OCI-LY1 (cell line): ENCODE measurements around the gene CNIH4.

Experiments used
- H2AFZ ChIP-seq: fragments of 200-600 bp; sonication (generic), shearing (Covaris generic); 2 replicates; pipeline ENCODE4 v1.6.0; 2014; ENCODE audit warnings: antibody characterized with exemption, mild to moderate bottlenecking, low read length
- H3F3A ChIP-seq: fragments of 200-600 bp; sonication (generic), shearing (Covaris generic); 2 replicates; pipeline ENCODE4 v1.6.0; 2014; ENCODE audit warnings: mild to moderate bottlenecking, antibody characterized with exemption, low read length, moderate library complexity; ENCODE audit not compliant: insufficient read depth
- H3K27ac ChIP-seq: fragments of 200-600 bp; sonication (generic); 2 replicates; pipeline ENCODE4 v1.5.1; 2014; ENCODE audit warnings: low read length, mixed run types, mild to moderate bottlenecking, low read depth; ENCODE audit not compliant: poor library complexity, severe bottlenecking
- H3K27me3 ChIP-seq: fragments of 200-600 bp; sonication (generic); 2 replicates; pipeline ENCODE4 v1.6.0; 2014; ENCODE audit warnings: antibody characterized with exemption, mild to moderate bottlenecking, low read length, moderate library complexity; ENCODE audit not compliant: insufficient read depth
- H3K36me3 ChIP-seq: fragments of 200-600 bp; sonication (generic); 2 replicates; pipeline ENCODE4 v1.6.1; 2014; ENCODE audit warnings: mild to moderate bottlenecking, antibody characterized with exemption, low read length, moderate library complexity, mixed read lengths; ENCODE audit not compliant: insufficient read depth
- H3K4me1 ChIP-seq: fragments of 200-600 bp; sonication (generic); 2 replicates; pipeline ENCODE4 v1.5.1; 2014; ENCODE audit warnings: mild to moderate bottlenecking, low read length, moderate library complexity; ENCODE audit not compliant: insufficient read depth, severe bottlenecking
- H3K4me2 ChIP-seq: fragments of 200-600 bp; sonication (generic), shearing (Covaris generic); 2 replicates; pipeline ENCODE4 v1.6.1; 2014; ENCODE audit warnings: low read length
- H3K4me3 ChIP-seq: fragments of 200-600 bp; sonication (generic); 2 replicates; pipeline ENCODE4 v1.5.1; 2014; ENCODE audit warnings: low read length, low read depth, mild to moderate bottlenecking, mixed read lengths; ENCODE audit not compliant: poor library complexity, severe bottlenecking
- H3K79me2 ChIP-seq: fragments of 200-600 bp; shearing (Covaris generic); 2 replicates; pipeline ENCODE4 v1.6.1; 2016; ENCODE audit warnings: mixed run types, low read length, mixed read lengths; ENCODE audit not compliant: insufficient read depth
- H3K9ac ChIP-seq: fragments of 200-600 bp; sonication (generic), shearing (Covaris generic); 2 replicates; pipeline ENCODE4 v1.6.1; 2014; ENCODE audit warnings: mild to moderate bottlenecking, low read length, mixed read lengths
- H3K9me2 ChIP-seq: fragments of 200-600 bp; sonication (generic), shearing (Covaris generic); 2 replicates; pipeline ENCODE4 v1.6.1; 2014; ENCODE audit warnings: low read depth, mild to moderate bottlenecking, low read length, mixed read lengths
- H3K9me3 ChIP-seq: fragments of 200-600 bp; shearing (Covaris generic); 2 replicates; pipeline ENCODE4 v1.6.1; 2014; ENCODE audit warnings: low read length, mixed read lengths
- H4K20me1 ChIP-seq: fragments of 200-600 bp; sonication (generic), shearing (Covaris generic); 2 replicates; pipeline ENCODE4 v1.6.0; 2016; ENCODE audit warnings: mild to moderate bottlenecking, low read length; ENCODE audit not compliant: insufficient read depth
- CTCF ChIP-seq: fragments of 200-600 bp; sonication (generic), shearing (Covaris generic); IDR thresholded peaks from 2 replicates; pipeline ENCODE4 v1.5.1; 2017; ENCODE audit warnings: mild to moderate bottlenecking, antibody characterized with exemption, low read length, moderate library complexity, mixed read lengths
- EZH2 ChIP-seq: fragments of 200-600 bp; sonication (generic), shearing (Covaris generic); IDR thresholded peaks from 2 replicates; pipeline ENCODE4 v1.8.0; 2017; ENCODE audit warnings: borderline replicate concordance, mixed run types, mild to moderate bottlenecking, antibody characterized with exemption, low read length, moderate library complexity, mixed read lengths

Gene CNIH4

GRCh38 chr1:224408294-224408590 is 51.6 kb downstream of the CNIH4 start:
- TF ChIP-seq EZH2, result no peak
- TF ChIP-seq CTCF, result no peak
- Histone ChIP-seq H3K9me3 (no peaks in the 10 kb centered on the region), H2AFZ (no peak overlapping the region), H3K4me2 (no peak overlapping the region), H3K36me3 (peaks cover 82% of the 10 kb centered on the region), H3K4me3 (no peak overlapping the region), H4K20me1 (no peaks in the 10 kb centered on the region), H3K9me2 (no peaks in the 10 kb centered on the region), H3K4me1 (no peaks in the 10 kb centered on the region), H3F3A (no peaks in the 10 kb centered on the region), H3K9ac (no peak overlapping the region), H3K27ac (no peak overlapping the region), H3K27me3 (no peaks in the 10 kb centered on the region), H3K79me2 (no peaks in the 10 kb centered on the region)

- Histone ChIP-seq H2AFZ (no peak overlapping the region), H3K4me2 (no peak overlapping the region), H3K27ac (no peak overlapping the region), H3K4me1 (no peaks in the 10 kb centered on the region), H3K27me3 (no peaks in the 10 kb centered on the region), H3K36me3 (peaks cover 64% of the 10 kb centered on the region), H3K9me3 (no peaks in the 10 kb centered on the region), H3K9ac (no peak overlapping the region), H3K79me2 (no peaks in the 10 kb centered on the region), H4K20me1 (no peaks in the 10 kb centered on the region), H3K4me3 (no peak overlapping the region), H3F3A (no peaks in the 10 kb centered on the region), H3K9me2 (no peaks in the 10 kb centered on the region)
- TF ChIP-seq EZH2, result no peak
- no peak for TF ChIP-seq CTCF
These were observed 55.1 kb downstream of the CNIH4 start for GRCh38 chr1:224411766-224412165.

- peaks cover 94% of the 10 kb centered on the region for H3K36me3 ChIP-seq
- no peak for TF ChIP-seq EZH2
- TF ChIP-seq CTCF, result no peak
These were observed 63.4 kb downstream of the CNIH4 start for GRCh38 chr1:224420106-224420505.

More at GRCh38 chr1:224420106-224420505, 63.4 kb downstream of the CNIH4 start:
- no peak overlapping the region for H2AFZ ChIP-seq
- no peak overlapping the region for H3K4me2 ChIP-seq
- H3K9me2 ChIP-seq, result no peaks in the 10 kb centered on the region
- no peaks in the 10 kb centered on the region for H3K4me1 ChIP-seq
- H3F3A ChIP-seq, result no peaks in the 10 kb centered on the region
- H3K27me3 ChIP-seq, result no peaks in the 10 kb centered on the region
- H3K9me3 ChIP-seq, result no peaks in the 10 kb centered on the region
- no peak overlapping the region for H3K27ac ChIP-seq
- H3K4me3 ChIP-seq, result no peak overlapping the region
- H3K9ac ChIP-seq, result no peak overlapping the region
- no peaks in the 10 kb centered on the region for H4K20me1 ChIP-seq
- no peaks in the 10 kb centered on the region for H3K79me2 ChIP-seq
